GM18499 (cell line): ENCODE results near the gene ATP13A4.

Experiments used
- ATAC-seq: cut with Tn5 transposase; IDR thresholded peaks from one replicate; pipeline ENCODE4 v1.9.1; 2021; ENCODE audit warnings: moderate number of reproducible peaks; ENCODE audit not compliant: insufficient read depth, unreplicated experiment

Gene ATP13A4

DNA sequence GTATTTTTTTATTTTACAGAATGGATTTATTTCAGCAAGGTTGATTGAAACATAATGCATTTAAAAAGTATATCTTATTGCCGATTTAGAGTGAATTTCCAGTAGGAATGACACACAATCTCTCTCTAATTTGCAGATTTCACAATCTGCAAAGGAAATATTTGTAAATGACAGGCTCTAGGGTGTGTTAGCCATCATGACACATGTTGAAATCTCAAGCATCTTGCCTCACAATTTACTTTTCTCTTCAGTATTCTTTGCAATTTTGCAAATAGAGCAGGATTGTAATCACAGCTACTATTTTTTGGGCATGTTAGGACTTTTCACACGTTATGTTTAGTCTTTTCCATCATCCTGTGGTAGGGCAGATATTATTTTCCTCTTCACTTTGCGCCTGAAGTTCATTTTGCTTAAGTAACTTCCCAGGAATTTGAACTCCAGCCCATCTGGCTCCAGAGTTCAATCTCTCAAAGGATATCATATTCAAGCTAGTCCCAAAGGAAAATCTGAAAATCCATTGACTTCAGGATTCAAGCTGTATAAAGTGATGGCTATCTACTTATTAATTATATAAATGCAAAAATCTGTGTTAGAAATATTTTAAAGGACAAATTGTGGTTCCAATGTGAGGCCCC lies 55.4 kb downstream of the ATP13A4 start:
- no peak for ATAC-seq

DNA sequence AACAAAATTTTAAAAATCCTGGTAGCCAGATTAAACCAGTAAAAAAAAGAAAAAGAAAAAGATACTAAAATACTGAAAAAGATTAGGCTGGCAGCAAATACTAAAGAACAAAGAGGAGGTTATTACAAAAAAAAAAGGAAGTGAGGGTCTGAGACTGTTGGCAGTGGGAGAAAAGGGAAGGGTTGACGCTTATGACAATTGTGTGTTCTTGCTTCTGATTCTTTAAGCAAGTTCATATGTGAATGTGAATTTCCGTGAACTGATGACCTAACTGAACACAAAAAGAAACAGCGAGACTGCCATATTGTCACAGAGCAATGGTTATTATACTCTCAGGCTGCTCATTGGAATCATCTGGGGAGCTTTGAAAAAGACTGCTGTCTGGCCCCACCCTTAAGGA lies 56.5 kb downstream of the ATP13A4 start:
- no peak for ATAC-seq

DNA sequence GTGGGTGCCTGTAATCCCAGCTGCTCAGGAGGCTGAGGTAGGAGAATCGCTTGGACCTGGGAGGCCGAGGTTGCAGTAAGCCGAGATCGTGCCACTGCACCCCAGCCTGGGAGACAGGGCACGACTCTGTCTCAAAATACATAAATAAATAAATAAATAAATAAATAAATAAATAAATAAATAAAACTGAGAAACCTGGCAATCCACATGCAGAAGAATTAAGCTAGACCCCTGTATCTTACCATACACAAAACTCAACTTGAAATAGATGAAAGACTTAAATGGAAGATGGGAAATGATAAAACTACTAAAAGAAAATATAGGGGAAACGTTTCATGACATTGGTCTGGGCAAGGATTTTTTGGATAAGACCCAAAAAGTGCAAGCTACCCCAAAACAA lies 58.0 kb downstream of the ATP13A4 start:
- ATAC-seq, result no peak

DNA sequence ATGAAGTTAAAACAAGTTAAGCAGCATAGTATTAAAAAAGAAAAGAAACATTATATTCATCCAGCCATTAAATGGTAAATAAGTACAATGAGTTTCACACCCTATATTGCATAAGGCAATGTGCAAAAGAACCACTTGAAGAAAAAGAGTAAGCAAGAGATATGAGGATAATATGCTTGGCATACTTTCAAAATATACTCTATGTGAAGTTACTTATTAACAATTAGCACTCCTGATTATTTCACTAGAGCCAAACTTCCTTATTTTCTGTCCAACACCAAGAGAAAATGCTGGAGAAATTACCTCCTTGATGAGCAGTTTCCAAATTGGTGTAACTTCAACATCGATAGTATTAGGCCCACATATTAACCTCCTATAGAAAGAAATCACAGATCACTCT lies 63.7 kb downstream of the ATP13A4 start:
- no peak for ATAC-seq

DNA sequence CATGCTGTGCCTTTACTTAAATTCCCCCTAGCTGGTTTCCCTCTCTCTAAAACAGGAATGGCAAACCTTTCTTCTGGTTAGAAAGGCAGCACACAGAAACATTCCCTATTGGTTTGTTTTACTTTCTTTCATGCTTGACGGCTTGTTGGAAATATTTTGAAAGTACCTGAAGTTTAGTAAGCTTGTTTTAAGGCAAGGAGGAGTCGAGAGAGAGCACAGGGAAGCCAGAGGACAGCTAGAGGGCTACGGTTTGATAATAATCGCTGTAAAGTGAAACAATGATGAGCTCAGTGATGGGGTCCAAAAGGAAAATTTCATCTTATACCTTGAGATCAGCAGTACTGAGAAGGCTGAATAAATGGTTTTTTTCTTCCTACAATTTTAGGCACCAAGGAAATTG lies 64.1 kb downstream of the ATP13A4 start:
- ATAC-seq, result no peak

DNA sequence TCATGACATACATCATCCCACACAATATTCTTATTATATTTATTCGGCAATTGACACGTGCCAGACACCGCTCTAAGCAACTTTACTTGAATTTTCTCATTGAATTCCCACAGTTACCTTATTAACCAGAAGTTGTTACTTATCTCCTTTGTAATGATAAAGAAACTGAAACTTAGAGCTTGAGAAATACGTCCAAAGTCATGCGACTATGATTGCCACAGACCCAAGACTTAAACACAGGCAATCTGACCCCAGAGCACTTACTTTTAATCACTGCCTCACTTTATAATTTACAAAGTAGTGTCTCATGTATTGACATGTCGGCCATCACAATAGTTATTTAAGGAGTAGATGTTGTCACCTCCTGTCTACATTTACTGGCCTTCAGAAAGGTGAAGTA lies 64.7 kb downstream of the ATP13A4 start:
- no peak for ATAC-seq

DNA sequence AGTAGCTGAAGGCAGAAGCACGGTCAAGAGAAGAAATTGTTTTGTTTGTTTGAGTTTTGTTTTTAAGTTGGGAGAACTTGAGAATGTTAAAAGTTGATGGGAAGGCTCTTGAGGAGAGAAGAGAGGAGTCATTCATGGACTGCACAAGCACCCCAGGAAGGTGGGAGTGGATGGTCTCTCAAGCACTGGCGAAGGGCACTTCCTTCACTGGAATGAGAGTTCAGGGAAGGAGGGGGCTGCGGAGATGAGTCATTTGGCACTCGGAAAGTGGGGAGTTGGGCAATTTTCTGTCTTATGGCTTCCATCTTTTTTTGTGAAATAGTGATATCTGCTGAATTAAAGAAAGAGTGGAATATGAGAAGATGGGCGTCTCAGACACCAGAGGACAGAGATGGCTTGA lies 66.0 kb downstream of the ATP13A4 start:
- no peak for ATAC-seq

DNA sequence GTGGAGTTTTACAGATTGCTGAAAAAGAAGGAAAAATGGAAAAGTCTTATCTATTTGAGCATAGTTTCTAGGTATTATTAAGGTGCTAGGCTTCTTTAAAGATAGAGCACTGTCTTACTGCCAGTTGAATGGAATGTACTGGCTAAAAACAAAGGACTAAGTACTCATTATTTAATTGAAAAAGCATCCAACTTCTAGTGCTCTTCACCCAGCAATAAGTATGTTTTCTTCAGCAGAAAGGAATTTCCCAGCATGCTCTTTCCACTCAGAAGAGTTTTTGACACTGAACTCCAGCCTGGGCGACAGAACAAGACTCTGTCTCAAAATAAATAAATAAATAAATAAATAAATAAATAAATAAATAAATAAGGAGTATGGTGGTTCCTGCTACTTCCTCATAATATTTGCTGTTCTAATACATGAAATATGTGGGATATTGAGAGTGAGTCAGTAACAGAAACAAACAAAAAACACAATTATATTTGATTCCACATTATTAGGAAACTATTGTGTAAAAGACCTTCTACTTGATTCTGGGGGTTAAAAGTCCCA lies 70.6 kb downstream of the ATP13A4 start:
- no peak for ATAC-seq

DNA sequence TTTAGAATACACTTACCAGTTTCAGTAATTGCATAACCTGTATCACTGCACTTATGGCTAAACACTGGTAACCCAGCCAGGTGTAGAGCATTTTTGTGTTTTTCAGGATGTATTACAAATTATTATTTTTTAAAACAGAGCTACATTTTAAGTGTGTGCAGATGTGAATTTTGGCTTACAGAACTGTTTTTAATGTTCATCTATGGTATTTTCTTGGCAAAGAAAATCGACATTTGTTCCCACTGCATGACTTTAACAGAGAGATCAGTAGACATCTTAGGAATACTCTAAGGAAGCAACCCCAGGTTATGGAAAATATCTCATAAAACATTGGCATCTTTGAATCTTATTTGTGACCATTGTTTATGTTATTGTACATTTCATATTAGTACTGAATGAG lies 73.3 kb downstream of the ATP13A4 start:
- no peak for ATAC-seq

DNA sequence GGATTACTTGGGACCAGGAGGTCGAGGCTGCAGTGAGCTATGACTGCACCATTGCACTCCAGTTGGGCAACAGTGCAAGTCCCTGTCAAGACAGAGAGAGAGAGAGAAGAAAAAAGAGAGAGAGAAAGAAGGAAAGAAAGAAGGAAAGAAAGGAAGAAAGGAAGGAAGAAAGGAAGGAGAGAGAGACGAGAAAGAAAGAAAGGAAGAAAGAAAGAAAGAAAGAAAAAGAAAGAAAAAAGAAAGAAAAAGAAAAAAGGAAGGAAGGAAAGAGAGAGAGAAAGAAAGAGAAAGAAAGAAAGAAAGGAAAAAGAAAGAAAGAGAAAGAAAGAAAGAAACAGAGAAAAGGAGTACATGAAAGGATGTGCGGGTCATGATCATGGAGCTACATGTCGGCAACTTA lies 80.2 kb downstream of the ATP13A4 start:
- ATAC-seq, result no peak

DNA sequence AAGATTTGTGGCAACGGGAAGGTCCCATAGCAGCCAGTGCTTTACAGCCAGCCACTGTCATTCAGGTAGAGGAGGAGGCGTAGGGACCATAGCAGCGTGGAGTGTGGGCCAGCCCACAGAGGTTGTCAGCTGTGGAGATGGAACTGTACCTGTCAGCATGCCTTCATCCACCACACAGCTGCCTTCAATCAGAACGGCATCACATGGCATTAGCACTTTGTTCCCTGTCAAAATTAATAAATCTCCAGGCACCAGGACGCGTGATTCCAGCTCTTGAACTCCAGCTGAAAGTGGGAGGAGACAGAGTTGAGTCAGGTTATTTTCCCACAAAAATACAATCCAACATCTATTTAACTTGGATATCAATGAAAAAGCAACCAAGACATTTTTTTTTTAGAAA lies 84.0 kb downstream of the ATP13A4 start:
- no peak for ATAC-seq

DNA sequence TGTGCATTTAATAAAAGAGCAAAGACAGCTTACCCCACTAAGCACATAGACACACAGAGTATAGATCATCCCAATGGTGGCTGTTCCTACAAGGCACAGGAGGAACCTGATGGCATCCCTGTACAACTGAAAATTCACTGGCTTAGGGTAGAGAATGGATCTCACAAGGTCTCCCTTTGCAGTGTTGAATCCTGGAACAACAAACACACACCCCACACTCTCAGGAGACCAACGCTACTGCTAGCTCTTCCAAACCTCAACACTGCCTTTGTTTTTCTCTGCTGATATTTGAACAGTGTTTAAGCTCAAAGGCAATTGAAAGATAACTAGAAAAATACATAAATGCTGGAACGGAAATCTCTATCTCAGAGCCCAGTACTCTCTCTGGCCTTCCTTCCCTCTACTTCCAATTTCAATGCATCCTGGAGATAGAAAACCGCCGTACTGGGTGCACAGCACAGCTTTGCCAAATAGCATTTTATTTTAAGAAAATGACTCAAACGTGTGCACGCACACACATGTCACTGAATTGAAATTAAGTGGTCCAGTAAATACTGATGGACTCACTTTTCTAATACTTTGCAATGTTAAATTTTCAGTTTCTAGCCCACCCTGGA lies 88.6 kb downstream of the ATP13A4 start:
- no peak for ATAC-seq

DNA sequence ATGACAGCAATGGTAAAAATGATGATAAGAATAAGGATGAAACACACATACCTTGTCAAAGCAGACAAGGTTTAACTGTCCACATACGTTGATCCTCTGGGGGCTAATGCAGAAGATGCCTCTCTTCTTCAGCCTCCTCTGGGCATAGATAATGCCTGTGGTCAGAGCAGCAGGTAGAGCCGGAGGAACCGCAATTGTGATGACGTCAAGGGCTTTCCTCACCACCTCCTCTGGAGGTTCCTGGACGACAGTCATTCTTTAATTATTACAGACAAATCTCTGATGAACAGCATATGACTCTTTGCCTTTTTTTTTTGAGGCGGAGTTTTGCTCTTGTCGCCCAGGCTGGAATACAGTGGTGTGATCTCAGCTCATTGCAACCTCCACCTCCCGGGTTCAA lies 89.8 kb downstream of the ATP13A4 start:
- ATAC-seq, result no peak

DNA sequence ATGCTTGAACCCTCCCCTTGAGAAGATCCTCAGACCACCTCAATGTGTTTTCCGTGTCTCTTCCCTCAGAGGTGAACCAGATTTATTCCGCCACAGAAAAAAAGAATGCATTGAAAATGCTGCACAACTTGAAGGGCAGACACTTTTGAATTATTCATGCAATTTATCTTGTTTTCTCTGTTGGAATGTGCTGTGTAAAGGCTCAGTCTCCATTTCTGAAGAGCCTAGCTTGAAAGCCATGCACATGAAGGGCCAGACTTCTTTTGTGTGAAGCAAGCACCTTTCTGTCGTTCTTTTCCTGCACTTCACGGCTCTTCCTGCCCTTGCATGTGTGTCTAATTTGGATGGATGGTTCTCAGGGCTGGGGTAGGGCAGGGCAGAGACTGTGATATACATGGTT lies 97.2 kb downstream of the ATP13A4 start:
- ATAC-seq, result no peak

DNA sequence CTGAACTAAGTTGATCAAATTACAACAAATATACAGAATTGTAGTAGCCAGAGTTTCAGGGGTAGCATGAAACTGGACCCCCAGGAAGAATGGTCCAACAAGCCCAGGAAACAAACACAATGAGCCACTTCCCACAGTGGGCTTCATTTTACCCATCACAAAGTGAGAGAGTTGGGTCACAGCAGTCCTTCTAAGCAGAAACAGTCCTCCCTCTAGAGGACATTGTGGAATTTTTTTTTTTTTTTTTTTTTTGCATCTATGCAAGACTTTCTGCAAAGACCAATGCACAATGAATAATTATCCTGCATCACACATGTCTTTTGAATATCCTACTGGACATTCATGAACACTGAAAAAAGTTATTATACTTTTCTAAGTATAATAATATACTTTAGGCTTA lies 102.4 kb downstream of the ATP13A4 start:
- no peak for ATAC-seq

DNA sequence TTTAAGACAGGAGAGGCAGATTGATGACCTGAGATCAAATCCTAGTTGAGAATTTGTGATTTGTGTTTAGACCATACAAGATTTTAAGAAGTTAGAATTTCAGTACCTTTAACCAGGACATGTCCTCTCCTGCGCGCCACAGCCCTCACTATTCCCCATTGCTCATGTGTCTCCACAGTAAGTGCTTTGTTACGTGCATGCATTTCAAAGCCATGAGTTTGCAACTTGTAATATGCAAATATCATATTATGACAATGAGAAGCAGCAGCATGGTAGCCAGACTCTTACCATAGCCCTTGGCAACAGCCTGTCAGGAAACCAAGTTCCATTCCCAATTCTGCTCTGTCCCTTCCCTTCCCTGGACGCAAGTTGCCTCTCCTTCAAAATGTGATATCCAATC lies 102.8 kb downstream of the ATP13A4 start:
- ATAC-seq, result no peak

DNA sequence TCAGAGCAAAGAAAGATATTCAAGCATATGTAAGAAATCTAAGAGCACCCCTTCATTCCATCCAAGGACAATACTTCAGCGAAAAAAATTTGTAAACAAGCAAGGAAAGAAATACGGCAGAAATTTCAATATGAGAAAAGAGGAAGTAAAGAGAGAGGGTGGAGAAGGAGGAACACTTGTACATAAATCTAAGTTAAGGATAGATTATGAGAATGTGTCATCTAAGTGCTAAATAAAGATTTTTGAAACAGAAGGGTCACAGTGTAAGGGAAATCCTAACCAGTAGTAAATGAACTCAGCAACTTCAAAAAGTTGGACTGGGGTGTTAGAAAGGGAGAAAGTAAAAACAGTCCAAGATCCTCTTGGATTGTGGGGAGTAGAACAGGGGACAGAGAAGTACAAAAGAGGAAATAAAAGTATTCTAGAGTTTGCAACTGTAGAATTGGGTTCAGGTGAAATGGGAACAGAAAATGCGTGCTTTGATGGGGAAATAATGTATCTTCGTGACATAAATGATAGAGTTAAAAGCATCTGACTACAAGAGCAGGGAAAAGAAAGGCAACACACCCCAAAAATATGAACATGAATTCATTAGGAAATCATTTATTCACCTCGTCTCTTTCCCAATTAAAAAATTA lies 107.6 kb downstream of the ATP13A4 start:
- no peak for ATAC-seq

DNA sequence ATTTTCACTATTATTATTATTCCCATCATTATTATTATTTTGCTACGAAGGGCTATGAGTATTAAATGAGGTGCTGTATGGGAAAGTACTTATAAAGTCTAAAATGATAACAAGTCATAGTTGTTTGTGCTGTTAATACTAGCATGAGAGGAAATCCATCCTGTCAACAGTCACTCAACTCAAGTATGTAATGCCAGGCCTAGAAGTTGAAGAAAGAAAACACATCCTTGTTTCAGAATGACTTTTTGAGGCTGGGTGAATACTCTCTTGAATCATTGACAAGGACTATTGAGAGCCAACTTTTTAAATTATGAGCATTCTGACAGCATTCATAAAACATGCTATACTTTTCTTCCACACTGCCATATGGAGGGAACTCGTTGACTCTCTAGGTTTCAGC lies 115.3 kb downstream of the ATP13A4 start:
- ATAC-seq, result no peak

DNA sequence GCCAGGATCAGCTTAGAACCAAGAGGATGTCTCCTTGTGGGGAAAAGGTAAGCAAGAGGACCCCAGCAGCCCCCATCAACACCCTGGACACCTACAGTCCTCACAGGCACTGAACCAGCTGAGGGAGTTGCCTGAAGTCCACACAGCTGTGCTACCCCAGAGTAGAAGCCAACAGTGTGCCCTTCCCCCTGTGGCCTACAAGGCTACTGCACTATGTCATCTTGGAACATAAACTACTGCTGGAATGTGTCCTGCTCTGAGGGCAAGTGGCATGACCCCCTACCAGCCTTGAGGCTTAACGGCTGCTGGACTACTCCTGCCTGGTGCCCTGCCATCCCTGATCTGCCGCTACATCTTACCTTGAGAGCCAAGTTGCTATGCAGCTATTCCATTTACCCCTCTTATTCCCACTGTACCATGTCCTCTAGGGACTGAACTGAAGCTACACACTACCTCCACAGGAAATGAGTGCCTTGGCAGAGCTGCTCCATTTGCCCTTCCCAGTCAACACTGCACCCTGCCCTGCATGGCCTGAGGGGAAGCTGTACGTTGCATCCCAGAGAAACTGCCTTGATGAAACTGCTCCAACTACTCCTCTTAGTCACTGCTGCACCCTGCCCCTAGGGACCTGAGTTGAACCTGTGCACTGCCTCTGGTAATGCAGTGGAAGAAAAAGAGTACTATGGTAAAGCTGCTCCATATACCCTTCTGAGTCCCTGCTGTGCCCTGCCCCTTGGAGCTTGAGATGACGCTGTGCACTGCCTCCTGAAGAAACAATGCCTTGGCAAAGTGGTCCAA lies 135.9 kb downstream of the ATP13A4 start:
- no peak for ATAC-seq

DNA sequence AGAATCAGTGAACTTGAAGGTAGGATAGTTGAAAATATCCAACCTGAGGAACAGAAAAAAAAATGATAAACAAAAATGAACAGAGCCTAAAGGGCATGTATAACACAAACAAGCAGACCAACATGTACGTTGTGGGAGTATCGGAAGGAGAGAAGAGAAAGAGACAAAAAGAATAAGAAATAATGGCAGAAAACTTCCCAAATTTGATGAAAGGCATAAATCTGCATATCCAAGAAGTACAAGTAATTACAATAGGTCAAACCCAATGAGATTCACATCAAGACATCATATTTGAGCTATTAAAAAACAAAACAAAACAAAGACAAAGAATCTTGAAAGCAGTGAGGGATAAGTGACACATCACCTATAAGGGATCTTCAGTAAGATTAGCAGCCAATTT lies 138.1 kb downstream of the ATP13A4 start:
- ATAC-seq, result no peak

DNA sequence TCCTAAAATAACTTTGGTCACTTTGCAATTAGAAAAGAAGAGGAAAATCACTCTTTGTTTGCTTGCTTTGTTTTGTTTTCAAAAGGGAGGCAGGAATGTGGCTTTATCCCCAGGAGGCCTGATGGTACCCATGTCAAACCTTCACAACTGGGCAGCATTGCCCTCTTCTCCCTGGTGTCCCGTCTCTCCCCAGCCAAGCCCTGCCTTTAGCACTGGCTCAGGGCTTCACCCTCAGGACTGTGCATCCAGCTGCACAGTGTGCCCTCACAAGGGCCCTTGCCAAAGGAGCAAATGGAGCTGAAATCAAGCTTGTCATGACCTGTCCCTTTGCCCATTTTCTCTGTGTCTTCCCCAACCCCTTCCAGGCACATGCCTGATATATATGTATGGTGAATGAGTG lies 147.0 kb downstream of the ATP13A4 start:
- no peak for ATAC-seq
